Measurements from ENCODE around the gene NHLH2. TPM values are rescaled to one million over a fixed set of nuclear protein-coding genes. Genes with fewer than 3 reads are reported as not detected.

The NHLH2 gene
- total RNA-seq, 1 experiment from 2014 or later, result not detected

DNA sequence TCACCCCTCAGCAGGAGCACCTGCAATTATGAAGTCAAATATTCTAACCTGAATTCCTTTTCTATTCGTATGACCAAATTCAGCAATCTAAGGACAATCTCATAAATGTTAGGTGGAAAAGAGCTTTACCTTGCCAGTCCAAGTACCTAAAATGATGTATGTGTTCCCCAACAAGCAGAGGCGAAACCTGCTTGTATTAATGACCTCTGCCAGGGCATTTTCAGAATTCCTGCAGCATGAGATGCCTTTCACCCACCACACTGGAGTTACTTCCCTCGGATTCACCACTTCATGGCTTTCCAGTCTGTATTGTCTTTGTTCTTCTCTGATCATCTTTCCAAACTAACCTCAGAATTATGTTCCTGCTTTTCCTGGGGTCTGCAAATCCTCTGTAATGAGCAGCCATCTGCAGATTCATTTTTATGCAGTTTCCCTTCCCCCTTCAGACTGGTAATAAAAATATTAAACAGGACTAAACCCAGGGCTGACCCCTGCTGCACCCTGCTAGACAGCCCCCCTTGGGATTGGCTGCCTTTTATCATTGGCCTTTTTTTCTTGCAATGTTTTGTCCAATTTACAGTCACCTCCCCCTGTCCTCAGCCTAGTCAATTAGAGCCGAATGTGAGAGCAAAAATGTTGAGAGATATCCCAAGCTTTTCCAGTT, 45.8 kb downstream of the NHLH2 start:
- H3K9me3 Mint-ChIP-seq (ENCODE audit: unreplicated experiment), result no peaks in the 10 kb centered on the region
- DNase-seq (ENCODE audit: unreplicated experiment), result no peak
- H3K4me3 Mint-ChIP-seq (ENCODE audit: unreplicated experiment), result no peak overlapping the region
- BruUV-seq (replicated peaks), result no TSS peak
- no peaks in the 10 kb centered on the region for H3K27me3 Mint-ChIP-seq (ENCODE audit: insufficient read depth, unreplicated experiment)
- intact Hi-C loops (cut with micrococcal nuclease), result no loop called here
- no peaks in the 10 kb centered on the region for H3K36me3 Mint-ChIP-seq (ENCODE audit: insufficient read depth, unreplicated experiment)
- POLR2A ChIA-PET, result no interaction called here
- TF ChIP-seq, protein P1, sequence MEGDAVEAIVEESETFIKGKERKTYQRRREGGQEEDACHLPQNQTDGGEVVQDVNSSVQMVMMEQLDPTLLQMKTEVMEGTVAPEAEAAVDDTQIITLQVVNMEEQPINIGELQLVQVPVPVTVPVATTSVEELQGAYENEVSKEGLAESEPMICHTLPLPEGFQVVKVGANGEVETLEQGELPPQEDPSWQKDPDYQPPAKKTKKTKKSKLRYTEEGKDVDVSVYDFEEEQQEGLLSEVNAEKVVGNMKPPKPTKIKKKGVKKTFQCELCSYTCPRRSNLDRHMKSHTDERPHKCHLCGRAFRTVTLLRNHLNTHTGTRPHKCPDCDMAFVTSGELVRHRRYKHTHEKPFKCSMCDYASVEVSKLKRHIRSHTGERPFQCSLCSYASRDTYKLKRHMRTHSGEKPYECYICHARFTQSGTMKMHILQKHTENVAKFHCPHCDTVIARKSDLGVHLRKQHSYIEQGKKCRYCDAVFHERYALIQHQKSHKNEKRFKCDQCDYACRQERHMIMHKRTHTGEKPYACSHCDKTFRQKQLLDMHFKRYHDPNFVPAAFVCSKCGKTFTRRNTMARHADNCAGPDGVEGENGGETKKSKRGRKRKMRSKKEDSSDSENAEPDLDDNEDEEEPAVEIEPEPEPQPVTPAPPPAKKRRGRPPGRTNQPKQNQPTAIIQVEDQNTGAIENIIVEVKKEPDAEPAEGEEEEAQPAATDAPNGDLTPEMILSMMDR (IDR thresholded peaks at IDR 0.05; ENCODE audit: unreplicated experiment), result no peak
- peaks cover 6% of the 10 kb centered on the region for H3K4me1 Mint-ChIP-seq (ENCODE audit: insufficient read depth, unreplicated experiment)
- CTCF ChIA-PET, result interaction anchor here (1.5 kb wide), 1 partner anchor 187 kb away, joined by 3 read pairs; no protein-coding TSS in a partner anchor
- no peak overlapping the region for H3K27ac Mint-ChIP-seq (ENCODE audit: low read depth, unreplicated experiment)

DNA sequence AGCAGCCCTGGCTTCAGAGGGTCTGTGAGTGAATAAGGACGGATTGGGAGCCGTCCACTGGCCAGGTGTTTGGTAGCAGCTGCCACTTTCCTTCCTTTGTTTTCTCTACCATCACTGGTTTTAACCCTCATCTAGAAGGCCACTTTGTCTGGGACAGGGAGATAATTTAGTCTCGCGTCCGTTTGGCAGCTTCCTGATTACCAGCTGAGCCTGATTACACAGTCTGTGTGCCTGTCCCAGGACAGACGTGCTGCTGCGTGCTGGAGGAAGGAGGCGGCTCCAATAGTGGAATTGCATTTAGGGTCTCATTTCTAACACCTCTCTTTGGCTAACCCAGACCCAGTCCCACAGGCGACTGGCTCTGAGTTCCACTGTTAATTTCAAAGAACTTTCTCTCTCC, 47.8 kb downstream of the NHLH2 start:
- H3K9me3 Mint-ChIP-seq (ENCODE audit: unreplicated experiment), result no peaks in the 10 kb centered on the region
- no peak overlapping the region for H3K27ac Mint-ChIP-seq (ENCODE audit: low read depth, unreplicated experiment)
- H3K4me1 Mint-ChIP-seq (ENCODE audit: insufficient read depth, unreplicated experiment), result peaks cover 6% of the 10 kb centered on the region
- POLR2A ChIA-PET, result interaction anchor here (0.5 to 1.9 kb wide), 4 partner anchors 10 to 184 kb away, joined by 3 to 7 read pairs (median 4); no protein-coding TSS in a partner anchor
- no peak for DNase-seq (ENCODE audit: unreplicated experiment)
- intact Hi-C loops (cut with micrococcal nuclease), result no loop called here
- no TSS peak for BruUV-seq (replicated peaks)
- H3K36me3 Mint-ChIP-seq (ENCODE audit: insufficient read depth, unreplicated experiment), result no peaks in the 10 kb centered on the region
- H3K27me3 Mint-ChIP-seq (ENCODE audit: insufficient read depth, unreplicated experiment), result no peaks in the 10 kb centered on the region
- H3K4me3 Mint-ChIP-seq (ENCODE audit: unreplicated experiment), result no peak overlapping the region
- CTCF ChIA-PET, result interaction anchor here (0.7 to 1.0 kb wide), 2 partner anchors 10 to 651 kb away, joined by 3 to 7 read pairs; no protein-coding TSS in a partner anchor
- TF ChIP-seq, protein P1 (IDR thresholded peaks at IDR 0.05; ENCODE audit: unreplicated experiment), result no peak

DNA sequence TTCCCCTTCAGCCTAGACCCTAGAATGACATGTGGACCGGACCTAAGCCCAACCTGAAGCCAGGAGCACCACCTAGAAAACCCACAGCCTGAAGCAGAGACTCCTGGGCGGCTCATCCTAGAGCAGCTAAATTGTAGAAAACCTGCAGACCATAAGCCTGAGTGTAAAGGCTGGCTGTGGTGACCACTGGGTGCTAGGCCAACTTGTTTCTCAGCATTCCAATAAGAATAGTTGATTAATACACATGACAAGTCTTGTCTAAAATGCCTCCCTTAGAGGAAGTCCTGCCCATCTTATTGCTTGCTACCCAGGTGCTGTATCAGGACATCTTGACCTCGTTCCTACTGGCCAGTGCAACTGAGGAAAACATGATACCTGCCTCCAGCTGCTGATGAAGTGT, 49.1 kb downstream of the NHLH2 start:
- TF ChIP-seq, protein P1 (IDR thresholded peaks at IDR 0.05; ENCODE audit: unreplicated experiment), result no peak
- Mint-ChIP-seq H3K27ac (ENCODE audit: low read depth, unreplicated experiment) (no peak overlapping the region), H3K9me3 (ENCODE audit: unreplicated experiment) (no peaks in the 10 kb centered on the region), H3K4me3 (ENCODE audit: unreplicated experiment) (no peak overlapping the region), H3K4me1 (ENCODE audit: insufficient read depth, unreplicated experiment) (peaks cover 6% of the 10 kb centered on the region), H3K36me3 (ENCODE audit: insufficient read depth, unreplicated experiment) (no peaks in the 10 kb centered on the region), H3K27me3 (ENCODE audit: insufficient read depth, unreplicated experiment) (no peaks in the 10 kb centered on the region)
- ChIA-PET CTCF (interaction anchor here (0.6 to 1.3 kb wide), 4 partner anchors 17 to 718 kb away, joined by 3 read pairs; no protein-coding TSS in a partner anchor), POLR2A (interaction anchor here (1.9 kb wide), 1 partner anchor 8 kb away, joined by 7 read pairs; no protein-coding TSS in a partner anchor)
- intact Hi-C loops (cut with micrococcal nuclease), result no loop called here
- no TSS peak for BruUV-seq (replicated peaks)
- DNase-seq (ENCODE audit: unreplicated experiment), result no peak

DNA sequence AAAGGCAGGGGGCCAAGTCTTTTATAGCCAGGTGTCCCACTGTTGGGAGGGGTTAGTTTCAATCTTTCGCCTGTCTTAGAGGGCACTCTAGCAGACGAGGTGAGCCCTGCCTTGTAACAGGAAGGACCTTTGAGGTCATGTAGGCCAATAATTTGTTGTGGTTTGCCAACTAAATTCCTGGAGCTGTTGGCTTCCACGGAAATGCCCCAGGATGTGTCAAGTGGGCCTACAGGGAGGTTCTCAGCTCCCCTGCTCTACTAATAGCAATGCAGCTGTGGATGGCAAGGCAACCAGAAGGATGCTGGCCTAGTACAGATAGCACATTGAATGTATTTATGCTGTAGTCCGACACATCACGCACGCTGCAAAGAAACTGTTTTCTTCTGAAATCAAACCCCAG, 50.1 kb downstream of the NHLH2 start:
- ChIA-PET CTCF (interaction anchor here (0.6 to 1.3 kb wide), 5 partner anchors 9 to 238 kb away, joined by 3 to 5 read pairs (median 3); no protein-coding TSS in a partner anchor), POLR2A (interaction anchor here (0.7 to 1.1 kb wide), 3 partner anchors 9 to 229 kb away, joined by 3 read pairs; no protein-coding TSS in a partner anchor)
- Mint-ChIP-seq H3K27ac (ENCODE audit: low read depth, unreplicated experiment) (no peak overlapping the region), H3K9me3 (ENCODE audit: unreplicated experiment) (no peaks in the 10 kb centered on the region), H3K4me3 (ENCODE audit: unreplicated experiment) (no peak overlapping the region), H3K27me3 (ENCODE audit: insufficient read depth, unreplicated experiment) (no peaks in the 10 kb centered on the region), H3K36me3 (ENCODE audit: insufficient read depth, unreplicated experiment) (no peaks in the 10 kb centered on the region), H3K4me1 (ENCODE audit: insufficient read depth, unreplicated experiment) (peaks cover 6% of the 10 kb centered on the region)
- TF ChIP-seq, protein P1 (IDR thresholded peaks at IDR 0.05; ENCODE audit: unreplicated experiment), result no peak
- DNase-seq (ENCODE audit: unreplicated experiment), result no peak
- BruUV-seq (replicated peaks), result no TSS peak
- intact Hi-C loops (cut with micrococcal nuclease), result no loop called here

Data from MCF 10A (cell line).